Thyroid gland (tissue), 4 donors: ENCODE results near the gene PSMD1. TPM values are rescaled to one million over a fixed set of nuclear protein-coding genes. Genes with fewer than 3 reads are reported as not detected.
A peak's percentile ranks its signal among the peaks of the same experiment; 100 is the strongest.
"Not testable (repeated sequence)": the region's sequence is repeated elsewhere in the genome, so short reads cannot be mapped to it uniquely, and the experiment has no call there.

Experiments
- DNase-seq, 2 donors: peaks; one replicate each; pipeline ENCODE4 v3.0.0-alpha.2; 2019
- H3K27ac ChIP-seq, 3 donors: fragments of 200-600 bp; sonication (generic); 1 replicate in 2 of 3; 2 replicates in 1 of 3; pipeline ENCODE4 v1.5.1; 2016 to 2019; ENCODE audit warnings: mild to moderate bottlenecking in 1 of 3, moderate library complexity in 1 of 3
- H3K27me3 ChIP-seq: fragments of 200-600 bp; sonication (generic); one replicate; pipeline ENCODE4 v1.5.1; 2019
- H3K36me3 ChIP-seq, 2 donors: fragments of 200-600 bp; sonication (generic); one replicate each; pipeline ENCODE4 v1.5.1; 2016 to 2019
- H3K4me1 ChIP-seq, 2 donors: fragments of 200-600 bp; sonication (generic); one replicate each; pipeline ENCODE4 v1.5.1; 2017 to 2019
- H3K4me3 ChIP-seq, 3 donors: fragments of 200-600 bp; sonication (generic); replicated peaks in 1 of 3; 1 replicate in 2 of 3; 2 replicates in 1 of 3; pipeline ENCODE4 v1.5.1; 2016; ENCODE audit warnings: mild to moderate bottlenecking in 1 of 3
- H3K9me3 ChIP-seq: fragments of 200-600 bp; sonication (generic); one replicate; pipeline ENCODE4 v1.5.1; 2017
- CTCF ChIP-seq, 6 experiments: fragments of 200-600 bp in 3 of 6; fragments of 450-650 bp in 3 of 6; sonication (generic) in 3 of 6; IDR thresholded peaks; one replicate each; pipeline ENCODE4 v1.5.1; 2016 to 2019; ENCODE audit warnings: antibody characterized with exemption in 6 of 6, mild to moderate bottlenecking in 2 of 6, inconsistent platforms in 1 of 6, moderate library complexity in 1 of 6
- POLR2A ChIP-seq, 2 donors: fragments of 450-650 bp; IDR thresholded peaks; one replicate each; pipeline ENCODE4 v1.6.1; 2017; ENCODE audit warnings: antibody characterized with exemption in 2 of 2, mild to moderate bottlenecking in 2 of 2, moderate library complexity in 1 of 2
- WGBS, 2 donors: methylation state at CpG; one replicate each; pipeline ENCODE4 v1.1.5; 2017; 5-methylcytosine and 5-hydroxymethylcytosine counted together
- intact Hi-C: fragments of 100-400 bp; cut with DNase I; formaldehyde crosslinking; loops from one replicate; pipeline ENCODE4 v1.15.1; 2023
- total RNA-seq, 4 donors: library from RNA; depleted of rRNA; stranded (reverse); fragments of >200 nt; gene quantifications; one replicate each; pipeline ENCODE4 v1.2.3, GENCODE V29; 2016

The PSMD1 gene
- total RNA-seq, 4 donors from 2014 or later = 60.2 to 98.7 (median 78.4) TPM

GRCh38 chr2:231094736-231095346, 38.2 kb downstream of the PSMD1 start:
- Histone ChIP-seq H3K27me3 (no peaks in the 10 kb centered on the region), H3K4me3 (no peak overlapping the region), H3K9me3 (no peaks in the 10 kb centered on the region), H3K4me1 (no peaks in the 10 kb centered on the region), H3K36me3 (peaks cover 6 to 9% of the 10 kb centered on the region in 2 donors), H3K27ac (no peak overlapping the region)
- intact Hi-C loops = no loop called here
- no peak for DNase-seq
- WGBS, 2 donors = 92 to 94% methylated on average over 4 of the region's 4 CpGs
- TF ChIP-seq POLR2A (IDR thresholded peaks at IDR 0.05) = no peak
- TF ChIP-seq CTCF (IDR thresholded peaks at IDR 0.05) = no peak

- DNase-seq = peak in 1 of 2 donors; percentile 17
Observed at GRCh38 chr2:231099918-231100317, 43.3 kb downstream of the PSMD1 start.

GRCh38 chr2:231100321-231100720, 43.7 kb downstream of the PSMD1 start:
- not testable (repeated sequence) for H3K9me3 ChIP-seq, H3K27ac ChIP-seq, H3K4me1 ChIP-seq, H3K4me3 ChIP-seq, H3K27me3 ChIP-seq, DNase-seq
- intact Hi-C loops = loop anchor here (5.0 kb wide), 2 partner anchors 92 to 312 kb away; no protein-coding TSS in a partner anchor
- 94 to 98% methylated on average over 2 of the region's 2 CpGs for WGBS, 2 donors
- H3K36me3 ChIP-seq = peaks cover 6 to 15% of the 10 kb centered on the region in 2 donors

More at GRCh38 chr2:231099918-231100317, 43.3 kb downstream of the PSMD1 start:
- peaks cover 6 to 15% of the 10 kb centered on the region in 2 donors for H3K36me3 ChIP-seq
- 95 to 97% methylated on average over 8 of the region's 8 CpGs for WGBS, 2 donors
- intact Hi-C loops = loop anchor here (5.0 kb wide), 2 partner anchors 92 to 312 kb away; no protein-coding TSS in a partner anchor
- no peak overlapping the region for H3K27ac ChIP-seq
- no peaks in the 10 kb centered on the region for H3K4me1 ChIP-seq
- no peak overlapping the region for H3K4me3 ChIP-seq
- H3K9me3 ChIP-seq = no peaks in the 10 kb centered on the region
- TF ChIP-seq POLR2A (IDR thresholded peaks at IDR 0.05) (no peak), CTCF (IDR thresholded peaks at IDR 0.05) (no peak)
- no peaks in the 10 kb centered on the region for H3K27me3 ChIP-seq

GRCh38 chr2:231100990-231101389, 44.3 kb downstream of the PSMD1 start:
- no peak for TF ChIP-seq CTCF (IDR thresholded peaks at IDR 0.05)
- no peak for TF ChIP-seq POLR2A (IDR thresholded peaks at IDR 0.05)
- Histone ChIP-seq H3K27ac (no peak overlapping the region), H3K9me3 (no peaks in the 10 kb centered on the region), H3K4me3 (no peak overlapping the region), H3K27me3 (no peaks in the 10 kb centered on the region), H3K4me1 (no peaks in the 10 kb centered on the region), H3K36me3 (peaks cover 6 to 11% of the 10 kb centered on the region in 2 donors)
- 98 to 100% methylated on average over 4 of the region's 4 CpGs for WGBS, 2 donors
- intact Hi-C loops = loop anchor here (5.0 kb wide), 2 partner anchors 91 to 311 kb away; no protein-coding TSS in a partner anchor
- DNase-seq = no peak

GRCh38 chr2:231102772-231103171, 46.1 kb downstream of the PSMD1 start:
- TF ChIP-seq POLR2A (IDR thresholded peaks at IDR 0.05) (no peak), CTCF (IDR thresholded peaks at IDR 0.05) (no peak)
- H3K27me3 ChIP-seq = no peaks in the 10 kb centered on the region
- 89 to 95% methylated on average over 2 of the region's 2 CpGs for WGBS, 2 donors
- peaks cover 6 to 10% of the 10 kb centered on the region in 2 donors for H3K36me3 ChIP-seq
- H3K4me3 ChIP-seq = no peak overlapping the region
- intact Hi-C loops = loop anchor here (5.0 kb wide), 2 partner anchors 90 to 310 kb away; no protein-coding TSS in a partner anchor
- no peaks in the 10 kb centered on the region for H3K4me1 ChIP-seq
- H3K9me3 ChIP-seq = no peaks in the 10 kb centered on the region
- no peak for DNase-seq
- no peak overlapping the region for H3K27ac ChIP-seq
